ENCODE data around the gene PTGFR.

GRCh38 chr1:78520843-78521242 lies 30.1 kb downstream of the PTGFR start:
- TF ChIP-seq, protein P1, sequence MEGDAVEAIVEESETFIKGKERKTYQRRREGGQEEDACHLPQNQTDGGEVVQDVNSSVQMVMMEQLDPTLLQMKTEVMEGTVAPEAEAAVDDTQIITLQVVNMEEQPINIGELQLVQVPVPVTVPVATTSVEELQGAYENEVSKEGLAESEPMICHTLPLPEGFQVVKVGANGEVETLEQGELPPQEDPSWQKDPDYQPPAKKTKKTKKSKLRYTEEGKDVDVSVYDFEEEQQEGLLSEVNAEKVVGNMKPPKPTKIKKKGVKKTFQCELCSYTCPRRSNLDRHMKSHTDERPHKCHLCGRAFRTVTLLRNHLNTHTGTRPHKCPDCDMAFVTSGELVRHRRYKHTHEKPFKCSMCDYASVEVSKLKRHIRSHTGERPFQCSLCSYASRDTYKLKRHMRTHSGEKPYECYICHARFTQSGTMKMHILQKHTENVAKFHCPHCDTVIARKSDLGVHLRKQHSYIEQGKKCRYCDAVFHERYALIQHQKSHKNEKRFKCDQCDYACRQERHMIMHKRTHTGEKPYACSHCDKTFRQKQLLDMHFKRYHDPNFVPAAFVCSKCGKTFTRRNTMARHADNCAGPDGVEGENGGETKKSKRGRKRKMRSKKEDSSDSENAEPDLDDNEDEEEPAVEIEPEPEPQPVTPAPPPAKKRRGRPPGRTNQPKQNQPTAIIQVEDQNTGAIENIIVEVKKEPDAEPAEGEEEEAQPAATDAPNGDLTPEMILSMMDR (conservative IDR thresholded peaks at IDR 0.05; ENCODE audit: low read depth, low read length), result no peak
- TF ChIP-seq, protein P2, sequence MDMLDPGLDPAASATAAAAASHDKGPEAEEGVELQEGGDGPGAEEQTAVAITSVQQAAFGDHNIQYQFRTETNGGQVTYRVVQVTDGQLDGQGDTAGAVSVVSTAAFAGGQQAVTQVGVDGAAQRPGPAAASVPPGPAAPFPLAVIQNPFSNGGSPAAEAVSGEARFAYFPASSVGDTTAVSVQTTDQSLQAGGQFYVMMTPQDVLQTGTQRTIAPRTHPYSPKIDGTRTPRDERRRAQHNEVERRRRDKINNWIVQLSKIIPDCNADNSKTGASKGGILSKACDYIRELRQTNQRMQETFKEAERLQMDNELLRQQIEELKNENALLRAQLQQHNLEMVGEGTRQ (IDR thresholded peaks at IDR 0.05; ENCODE audit: low read depth, low read length), result no peak
- no peak for TF ChIP-seq POLR2A (IDR thresholded peaks at IDR 0.05; ENCODE audit: low read depth, low read length)
- TF ChIP-seq MAFK (IDR thresholded peaks at IDR 0.05; ENCODE audit: low read depth, low read length), result no peak
- no peak for TF ChIP-seq MXI1 (IDR thresholded peaks at IDR 0.05; ENCODE audit: borderline replicate concordance, low read depth, low read length)
- TF ChIP-seq, protein P3, sequence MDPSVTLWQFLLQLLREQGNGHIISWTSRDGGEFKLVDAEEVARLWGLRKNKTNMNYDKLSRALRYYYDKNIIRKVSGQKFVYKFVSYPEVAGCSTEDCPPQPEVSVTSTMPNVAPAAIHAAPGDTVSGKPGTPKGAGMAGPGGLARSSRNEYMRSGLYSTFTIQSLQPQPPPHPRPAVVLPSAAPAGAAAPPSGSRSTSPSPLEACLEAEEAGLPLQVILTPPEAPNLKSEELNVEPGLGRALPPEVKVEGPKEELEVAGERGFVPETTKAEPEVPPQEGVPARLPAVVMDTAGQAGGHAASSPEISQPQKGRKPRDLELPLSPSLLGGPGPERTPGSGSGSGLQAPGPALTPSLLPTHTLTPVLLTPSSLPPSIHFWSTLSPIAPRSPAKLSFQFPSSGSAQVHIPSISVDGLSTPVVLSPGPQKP (IDR thresholded peaks at IDR 0.05; ENCODE audit: borderline replicate concordance, low read depth, low read length), result no peak
- no peak for TF ChIP-seq CHD1 (IDR thresholded peaks at IDR 0.05; ENCODE audit: low read depth, low read length)
- no peak for TF ChIP-seq MAZ (IDR thresholded peaks at IDR 0.05; ENCODE audit: borderline replicate concordance, low read depth, low read length)
- TF ChIP-seq BHLHE40 (IDR thresholded peaks at IDR 0.05; ENCODE audit: low read depth, low read length), result no peak
- TF ChIP-seq RAD21 (IDR thresholded peaks at IDR 0.05; ENCODE audit: low read length), result no peak
- TF ChIP-seq CEBPB (IDR thresholded peaks at IDR 0.05; ENCODE audit: low read depth, low read length), result no peak
- no peak for TF ChIP-seq RFX5 (IDR thresholded peaks at IDR 0.05; ENCODE audit: low read depth, low read length)
- TF ChIP-seq RCOR1 (IDR thresholded peaks at IDR 0.05; ENCODE audit: insufficient replicate concordance, low read length), result no peak

Data from IMR-90 (cell line).